Mesothelial cell of epicardium (in vitro differentiated cells): Measurements from ENCODE around the gene TNPO3. TPM values are rescaled to one million over a fixed set of nuclear protein-coding genes. Genes with fewer than 3 reads are reported as not detected.
A peak's percentile ranks its signal among the peaks of the same experiment; 100 is the strongest.

ENCODE experiments used
- DNase-seq, 2 experiments: peaks; one replicate each; pipeline ENCODE4 v3.0.0; 2021; ENCODE audit warnings: low spot score in 2 of 2; ENCODE audit not compliant: unreplicated experiment in 2 of 2
- H3K27ac Mint-ChIP-seq: 2 replicates; pipeline ENCODE4 v1.8.0; 2021; ENCODE audit warnings: mixed read lengths
- H3K27me3 Mint-ChIP-seq: 2 replicates; pipeline ENCODE4 v1.8.0; 2021; ENCODE audit warnings: low read depth, mixed read lengths
- H3K36me3 Mint-ChIP-seq: 2 replicates; pipeline ENCODE4 v1.8.0; 2021; ENCODE audit warnings: mixed read lengths
- H3K4me1 Mint-ChIP-seq: 2 replicates; pipeline ENCODE4 v1.8.0; 2021; ENCODE audit warnings: mixed read lengths
- H3K4me3 Mint-ChIP-seq: 2 replicates; pipeline ENCODE4 v1.8.0; 2021; ENCODE audit warnings: mild to moderate bottlenecking, moderate library complexity, mixed read lengths
- H3K9me3 Mint-ChIP-seq: 2 replicates; pipeline ENCODE4 v1.8.0; 2021; ENCODE audit warnings: mixed read lengths
- total RNA-seq: library from RNA; stranded (reverse); gene quantifications from 3 replicates; pipeline ENCODE4 v1.2.1, GENCODE V29; 2021
- TF ChIP-seq, protein P1 (sequence below): fragments of 200-600 bp; sonication (generic); IDR thresholded peaks from one replicate; pipeline ENCODE4 v1.5.0; 2021; ENCODE audit warnings: antibody characterized with exemption; ENCODE audit not compliant: unreplicated experiment

Gene TNPO3
- total RNA-seq, 1 donor from 2014 or later = 40.2 TPM

GRCh38 chr7:128941946-128942526 is 112.9 kb downstream of the TNPO3 start:
- Mint-ChIP-seq H3K9me3 (no peaks in the 10 kb centered on the region), H3K4me1 (peaks cover 6% of the 10 kb centered on the region), H3K27ac (no peak overlapping the region), H3K27me3 (peaks cover 43% of the 10 kb centered on the region), H3K36me3 (no peaks in the 10 kb centered on the region), H3K4me3 (no peak overlapping the region)
- no peak for DNase-seq
- TF ChIP-seq, protein P1, sequence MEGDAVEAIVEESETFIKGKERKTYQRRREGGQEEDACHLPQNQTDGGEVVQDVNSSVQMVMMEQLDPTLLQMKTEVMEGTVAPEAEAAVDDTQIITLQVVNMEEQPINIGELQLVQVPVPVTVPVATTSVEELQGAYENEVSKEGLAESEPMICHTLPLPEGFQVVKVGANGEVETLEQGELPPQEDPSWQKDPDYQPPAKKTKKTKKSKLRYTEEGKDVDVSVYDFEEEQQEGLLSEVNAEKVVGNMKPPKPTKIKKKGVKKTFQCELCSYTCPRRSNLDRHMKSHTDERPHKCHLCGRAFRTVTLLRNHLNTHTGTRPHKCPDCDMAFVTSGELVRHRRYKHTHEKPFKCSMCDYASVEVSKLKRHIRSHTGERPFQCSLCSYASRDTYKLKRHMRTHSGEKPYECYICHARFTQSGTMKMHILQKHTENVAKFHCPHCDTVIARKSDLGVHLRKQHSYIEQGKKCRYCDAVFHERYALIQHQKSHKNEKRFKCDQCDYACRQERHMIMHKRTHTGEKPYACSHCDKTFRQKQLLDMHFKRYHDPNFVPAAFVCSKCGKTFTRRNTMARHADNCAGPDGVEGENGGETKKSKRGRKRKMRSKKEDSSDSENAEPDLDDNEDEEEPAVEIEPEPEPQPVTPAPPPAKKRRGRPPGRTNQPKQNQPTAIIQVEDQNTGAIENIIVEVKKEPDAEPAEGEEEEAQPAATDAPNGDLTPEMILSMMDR = no peak

DNA sequence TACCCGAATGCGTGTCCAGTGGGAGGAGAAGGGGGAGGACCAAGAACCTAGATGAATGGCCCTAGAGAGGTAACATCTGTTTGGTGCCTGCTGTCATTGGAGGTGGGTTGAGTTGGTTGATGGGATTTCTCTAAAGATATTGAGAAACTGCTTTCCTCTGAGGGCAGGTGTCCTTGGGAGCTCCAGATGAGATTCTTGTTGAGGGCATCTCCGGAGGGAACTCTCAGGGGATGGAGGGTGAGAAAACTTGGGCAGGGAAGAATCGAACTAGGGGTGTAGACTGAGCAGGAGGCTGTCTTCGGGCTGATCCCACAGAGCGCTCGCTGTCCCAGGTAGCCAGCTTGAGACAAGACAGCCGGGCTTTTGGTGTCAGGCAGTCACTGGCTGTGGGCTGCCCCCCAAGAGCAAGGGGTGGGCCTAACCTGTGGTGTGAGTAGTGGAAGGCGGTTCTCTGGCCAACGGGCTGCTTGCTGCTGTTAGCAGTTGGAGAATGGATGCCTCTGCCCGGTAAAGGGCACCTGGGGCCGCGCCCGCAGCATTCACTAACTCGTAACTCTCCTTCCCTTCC is 113.5 kb downstream of the TNPO3 start:
- Mint-ChIP-seq H3K36me3 (no peaks in the 10 kb centered on the region), H3K4me3 (no peak overlapping the region), H3K27ac (no peak overlapping the region), H3K9me3 (no peaks in the 10 kb centered on the region), H3K4me1 (peaks cover 8% of the 10 kb centered on the region), H3K27me3 (peaks cover 50% of the 10 kb centered on the region)
- DNase-seq = no peak
- TF ChIP-seq, protein P1 = no peak

- H3K27me3 Mint-ChIP-seq = peaks cover 56% of the 10 kb centered on the region
- H3K36me3 Mint-ChIP-seq = no peaks in the 10 kb centered on the region
- TF ChIP-seq, protein P1 = no peak
- no peak overlapping the region for H3K4me3 Mint-ChIP-seq
- peaks cover 8% of the 10 kb centered on the region for H3K4me1 Mint-ChIP-seq
- H3K9me3 Mint-ChIP-seq = no peaks in the 10 kb centered on the region
- no peak for DNase-seq
- H3K27ac Mint-ChIP-seq = no peak overlapping the region
Observed at GRCh38 chr7:128940494-128941322, 114.2 kb downstream of the TNPO3 start.

DNA sequence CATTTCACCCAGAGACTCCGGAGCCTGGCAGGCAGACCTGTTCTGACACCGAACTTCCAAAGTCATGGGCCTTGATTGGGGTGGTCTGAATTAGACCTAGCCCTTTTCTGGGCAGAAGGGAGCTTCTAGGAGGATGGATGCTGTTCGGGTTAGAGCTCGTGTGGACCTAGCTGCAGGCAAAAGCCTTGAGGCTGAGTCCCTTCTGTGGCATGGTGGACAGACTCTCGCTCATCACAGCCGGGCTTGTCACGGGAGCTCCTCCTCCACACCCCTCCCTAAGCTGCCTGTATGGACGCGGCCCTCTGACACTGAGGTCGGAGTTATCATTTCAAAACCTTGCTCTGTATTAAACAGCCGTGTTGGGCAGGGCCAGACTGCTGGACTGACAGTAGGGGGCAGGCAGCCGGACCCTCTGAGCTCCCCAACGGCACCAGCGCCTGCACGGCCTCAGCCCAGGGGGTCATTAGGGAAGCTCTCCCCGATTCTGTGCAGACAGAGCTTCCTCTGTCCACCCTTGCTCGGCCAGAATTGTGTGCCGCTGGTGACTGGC is 115.0 kb downstream of the TNPO3 start:
- Mint-ChIP-seq H3K27me3 (peaks cover 64% of the 10 kb centered on the region), H3K4me3 (no peak overlapping the region), H3K36me3 (no peaks in the 10 kb centered on the region), H3K4me1 (peaks cover 8% of the 10 kb centered on the region), H3K9me3 (no peaks in the 10 kb centered on the region), H3K27ac (no peak overlapping the region)
- TF ChIP-seq, protein P1 = no peak
- DNase-seq = no peak

DNA sequence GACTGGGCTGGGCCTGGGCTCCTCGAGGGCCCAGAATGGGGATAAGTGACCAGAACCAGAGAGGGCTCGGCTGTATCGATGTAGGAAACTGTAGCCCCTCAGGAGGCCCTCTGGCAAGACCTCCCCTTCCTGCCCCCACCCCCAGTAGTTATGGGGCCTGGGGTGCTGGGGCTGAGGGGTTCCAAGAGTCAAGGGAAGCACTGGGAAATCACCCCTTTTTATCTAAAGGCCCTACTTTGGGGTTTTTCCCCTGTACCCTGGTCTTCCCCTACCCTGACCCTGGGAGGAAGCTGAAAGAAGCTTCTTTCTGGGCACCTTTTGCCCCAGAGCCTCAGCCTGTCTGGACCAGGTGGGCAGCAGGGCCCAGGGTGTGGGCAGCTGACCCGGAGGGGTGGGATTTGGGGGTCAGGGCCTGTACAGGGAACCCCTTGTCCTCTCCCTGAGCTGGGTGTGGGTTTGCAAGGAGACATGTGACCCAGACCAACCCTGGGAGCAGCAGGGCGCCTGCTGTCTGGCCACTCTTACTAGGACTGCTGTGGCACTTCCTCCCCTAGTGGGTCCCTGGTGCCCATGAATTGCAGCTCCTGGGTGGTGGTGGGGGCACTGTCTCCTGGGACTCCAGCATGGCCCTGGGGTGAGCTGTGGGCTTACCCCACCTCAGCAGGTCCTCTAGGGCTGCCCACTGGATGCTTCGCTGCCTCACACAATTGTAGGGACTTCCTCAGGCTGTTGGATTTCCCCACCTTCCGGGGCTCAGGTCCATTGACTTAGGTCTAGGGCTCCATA is 115.6 kb downstream of the TNPO3 start:
- H3K27ac Mint-ChIP-seq = no peak overlapping the region
- peaks cover 67% of the 10 kb centered on the region for H3K27me3 Mint-ChIP-seq
- H3K4me3 Mint-ChIP-seq = peak overlapping the region; percentile 20
- no peaks in the 10 kb centered on the region for H3K9me3 Mint-ChIP-seq
- H3K36me3 Mint-ChIP-seq = no peaks in the 10 kb centered on the region
- TF ChIP-seq, protein P1 = no peak
- peaks cover 8% of the 10 kb centered on the region for H3K4me1 Mint-ChIP-seq
- DNase-seq = peak in 1 of 2 experiments; percentile 31
